ENCODE data around the gene SURF2.

DNA sequence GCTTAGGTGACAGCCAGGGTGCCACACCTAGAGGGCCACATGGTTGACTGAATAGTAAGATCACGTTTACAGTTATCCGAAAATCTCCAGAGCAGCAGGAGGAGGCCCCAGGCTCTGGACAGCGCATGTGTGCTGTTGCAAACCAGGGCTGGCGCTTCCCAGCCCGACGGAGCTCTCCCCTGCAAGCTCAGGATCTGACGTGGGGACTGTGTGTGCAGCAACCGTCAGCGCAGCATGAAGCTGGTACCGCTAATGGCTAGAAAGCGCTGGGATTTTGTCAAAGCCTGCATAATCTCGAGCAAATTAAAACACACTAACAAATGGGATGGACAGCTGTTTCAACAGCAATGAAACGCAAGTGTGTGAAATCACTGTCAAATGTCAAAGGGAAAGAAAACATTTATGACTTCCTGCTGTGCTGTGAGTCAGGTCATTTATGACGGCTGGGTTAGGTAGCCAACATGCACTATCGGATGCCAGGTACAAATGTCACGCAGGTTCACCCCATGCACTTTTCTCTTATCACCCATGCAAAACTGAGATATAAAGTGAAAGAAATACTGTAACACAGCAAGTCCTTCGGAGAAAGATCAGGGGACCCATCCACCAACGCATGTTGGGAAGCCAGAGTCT lies 12.0 kb downstream of the SURF2 start:
- TF ChIP-seq, protein P1, sequence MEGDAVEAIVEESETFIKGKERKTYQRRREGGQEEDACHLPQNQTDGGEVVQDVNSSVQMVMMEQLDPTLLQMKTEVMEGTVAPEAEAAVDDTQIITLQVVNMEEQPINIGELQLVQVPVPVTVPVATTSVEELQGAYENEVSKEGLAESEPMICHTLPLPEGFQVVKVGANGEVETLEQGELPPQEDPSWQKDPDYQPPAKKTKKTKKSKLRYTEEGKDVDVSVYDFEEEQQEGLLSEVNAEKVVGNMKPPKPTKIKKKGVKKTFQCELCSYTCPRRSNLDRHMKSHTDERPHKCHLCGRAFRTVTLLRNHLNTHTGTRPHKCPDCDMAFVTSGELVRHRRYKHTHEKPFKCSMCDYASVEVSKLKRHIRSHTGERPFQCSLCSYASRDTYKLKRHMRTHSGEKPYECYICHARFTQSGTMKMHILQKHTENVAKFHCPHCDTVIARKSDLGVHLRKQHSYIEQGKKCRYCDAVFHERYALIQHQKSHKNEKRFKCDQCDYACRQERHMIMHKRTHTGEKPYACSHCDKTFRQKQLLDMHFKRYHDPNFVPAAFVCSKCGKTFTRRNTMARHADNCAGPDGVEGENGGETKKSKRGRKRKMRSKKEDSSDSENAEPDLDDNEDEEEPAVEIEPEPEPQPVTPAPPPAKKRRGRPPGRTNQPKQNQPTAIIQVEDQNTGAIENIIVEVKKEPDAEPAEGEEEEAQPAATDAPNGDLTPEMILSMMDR (conservative IDR thresholded peaks at IDR 0.05; ENCODE audit: low read depth, low read length) = no peak
- TF ChIP-seq EZH2 (IDR thresholded peaks at IDR 0.05; ENCODE audit: borderline replicate concordance, low read depth, low read length, poor library complexity, severe bottlenecking) = no peak
